H9 (cell line): ENCODE measurements around the gene MAP2K1. TPM values are rescaled to one million over a fixed set of nuclear protein-coding genes. Genes with fewer than 3 reads are reported as not detected.

Experiments
- DNase-seq: peaks from one replicate; pipeline ENCODE4 v3.0.0-alpha.2; 2017
- H2AFZ ChIP-seq: one replicate; pipeline ENCODE4 v1.6.1; 2013; ENCODE audit warnings: mild to moderate bottlenecking, low read length, control low read depth, moderate library complexity
- H2AK5ac ChIP-seq: 2 replicates; pipeline ENCODE4 v1.6.1; 2013; ENCODE audit warnings: low read length, control low read depth, mixed read lengths; ENCODE audit not compliant: insufficient read length
- H2BK120ac ChIP-seq: one replicate; pipeline ENCODE4 v1.6.1; 2013; ENCODE audit warnings: low read depth, mild to moderate bottlenecking, low read length, control low read depth, inconsistent platforms; ENCODE audit not compliant: poor library complexity, severe bottlenecking
- H2BK12ac ChIP-seq: 2 replicates; pipeline ENCODE4 v1.6.1; 2013; ENCODE audit warnings: low read length, control low read depth, mixed read lengths, low read depth; ENCODE audit not compliant: insufficient read length
- H2BK15ac ChIP-seq: 2 replicates; pipeline ENCODE4 v1.6.1; 2013; ENCODE audit warnings: low read depth, low read length, control low read depth
- H2BK20ac ChIP-seq: one replicate; pipeline ENCODE4 v1.6.1; 2013; ENCODE audit warnings: low read depth, mild to moderate bottlenecking, low read length, control low read depth, inconsistent platforms; ENCODE audit not compliant: poor library complexity, severe bottlenecking
- H2BK5ac ChIP-seq: 2 replicates; pipeline ENCODE4 v1.6.1; 2013; ENCODE audit warnings: low read length, control low read depth, mixed read lengths; ENCODE audit not compliant: insufficient read length
- H3K14ac ChIP-seq: 2 replicates; pipeline ENCODE4 v1.6.1; 2013; ENCODE audit warnings: low read length, control low read depth; ENCODE audit not compliant: insufficient read depth
- H3K18ac ChIP-seq: 2 replicates; pipeline ENCODE4 v1.6.1; 2013; ENCODE audit warnings: low read depth, mild to moderate bottlenecking, mixed read lengths, low read length, control low read depth; ENCODE audit not compliant: insufficient read length
- H3K23ac ChIP-seq: 2 replicates; pipeline ENCODE4 v1.6.1; 2013; ENCODE audit warnings: low read length, control low read depth, mixed read lengths, low read depth; ENCODE audit not compliant: insufficient read length
- H3K23me2 ChIP-seq: 2 replicates; pipeline ENCODE4 v1.6.1; 2013; ENCODE audit warnings: low read depth, mild to moderate bottlenecking, mixed read lengths, low read length, control low read depth; ENCODE audit not compliant: insufficient read length, poor library complexity, severe bottlenecking
- H3K27ac ChIP-seq: 2 replicates; pipeline ENCODE4 v1.5.1; 2013; ENCODE audit warnings: low read length, control low read depth, mixed read lengths, low read depth; ENCODE audit not compliant: insufficient read length
- H3K27me3 ChIP-seq: 2 replicates; pipeline ENCODE4 v1.6.1; 2013; ENCODE audit warnings: low read length, control low read depth, inconsistent platforms; ENCODE audit not compliant: insufficient read depth
- H3K4ac ChIP-seq: 2 replicates; pipeline ENCODE4 v1.6.1; 2013; ENCODE audit warnings: low read depth, mild to moderate bottlenecking, control low read depth, inconsistent platforms, low read length, moderate library complexity
- H3K4me1 ChIP-seq: 2 replicates; pipeline ENCODE4 v1.6.1; 2013; ENCODE audit warnings: low read length, control low read depth, inconsistent platforms; ENCODE audit not compliant: insufficient read depth
- H3K4me2 ChIP-seq: 2 replicates; pipeline ENCODE4 v1.6.1; 2013; ENCODE audit warnings: low read length, control low read depth, mixed read lengths; ENCODE audit not compliant: insufficient read length, insufficient read depth
- H3K56ac ChIP-seq: 2 replicates; pipeline ENCODE4 v1.6.1; 2013; ENCODE audit warnings: low read depth, mild to moderate bottlenecking, mixed read lengths, low read length, control low read depth; ENCODE audit not compliant: insufficient read length
- H3K79me1 ChIP-seq: 2 replicates; pipeline ENCODE4 v1.6.1; 2013; ENCODE audit warnings: low read depth, mild to moderate bottlenecking, moderate library complexity, low read length, control low read depth, inconsistent platforms; ENCODE audit not compliant: insufficient read depth, poor library complexity, severe bottlenecking
- H3K79me2 ChIP-seq: 2 replicates; pipeline ENCODE4 v1.6.1; 2013; ENCODE audit warnings: low read length, control low read depth, inconsistent platforms; ENCODE audit not compliant: insufficient read depth
- H3K9ac ChIP-seq: 2 replicates; pipeline ENCODE4 v1.6.1; 2013; ENCODE audit warnings: low read length, control low read depth, mixed read lengths; ENCODE audit not compliant: insufficient read length; ENCODE audit errors: extremely low read depth
- H3K9me3 ChIP-seq: one replicate; pipeline ENCODE4 v1.6.1; 2013; ENCODE audit warnings: low read depth, low read length, inconsistent platforms; ENCODE audit not compliant: control insufficient read depth
- H3T11ph ChIP-seq: one replicate; pipeline ENCODE4 v1.6.1; 2013; ENCODE audit warnings: mild to moderate bottlenecking, low read length, control low read depth, inconsistent platforms
- H4K20me1 ChIP-seq: one replicate; pipeline ENCODE4 v1.6.1; 2013; ENCODE audit not compliant: control insufficient read depth, insufficient read length, insufficient read depth
- H4K5ac ChIP-seq: 2 replicates; pipeline ENCODE4 v1.6.1; 2013; ENCODE audit warnings: low read depth, mild to moderate bottlenecking, mixed read lengths, low read length, control low read depth; ENCODE audit not compliant: insufficient read length
- H4K8ac ChIP-seq: replicated peaks from 2 replicates; pipeline ENCODE4 v1.6.1; 2013; ENCODE audit warnings: low read length, control low read depth, mixed read lengths, low read depth; ENCODE audit not compliant: insufficient read length
- H4K91ac ChIP-seq: 2 replicates; pipeline ENCODE4 v1.6.1; 2013; ENCODE audit warnings: low read depth, mild to moderate bottlenecking, moderate library complexity, mixed read lengths, low read length, control low read depth; ENCODE audit not compliant: insufficient read length
- H3K27ac Mint-ChIP-seq, 3 experiments: 2 replicates in 2 of 3; 3 replicates in 1 of 3; pipeline ENCODE4 v1.8.0; 2020 to 2021; ENCODE audit warnings: mixed read lengths in 3 of 3, mild to moderate bottlenecking in 1 of 3, moderate library complexity in 1 of 3
- H3K27me3 Mint-ChIP-seq: 2 replicates; pipeline ENCODE4 v1.8.0; 2021; ENCODE audit warnings: low read depth, mild to moderate bottlenecking, moderate library complexity, mixed read lengths
- H3K36me3 Mint-ChIP-seq, 3 experiments: 2 replicates in 2 of 3; 3 replicates in 1 of 3; pipeline ENCODE4 v1.8.0; 2020 to 2021; ENCODE audit warnings: low read depth in 3 of 3, mixed read lengths in 3 of 3; ENCODE audit not compliant: insufficient read depth in 1 of 3
- H3K4me1 Mint-ChIP-seq, 2 experiments: 2 replicates each; pipeline ENCODE4 v1.8.0; 2020; ENCODE audit warnings: mixed read lengths in 2 of 2
- H3K4me3 Mint-ChIP-seq, 2 experiments: 2 replicates in 1 of 2; 3 replicates in 1 of 2; pipeline ENCODE4 v1.8.0; 2020 to 2021; ENCODE audit warnings: mild to moderate bottlenecking in 2 of 2, mixed read lengths in 2 of 2, moderate library complexity in 1 of 2
- H3K9me3 Mint-ChIP-seq, 2 experiments: 2 replicates in 1 of 2; 3 replicates in 1 of 2; pipeline ENCODE4 v1.8.0; 2020; ENCODE audit warnings: mild to moderate bottlenecking in 2 of 2, mixed read lengths in 2 of 2, moderate library complexity in 1 of 2
- WGBS: extraction: QIAGEN DNeasy Blood & Tissue Kit; methylation state at CpG from one replicate; pipeline ENCODE4 v1.1.7; 2013; ENCODE audit warnings: missing lambda C conversion rate, low lambda C conversion rate, mixed read lengths; ENCODE audit not compliant: insufficient read length; ENCODE audit errors: extremely low coverage; 5-methylcytosine and 5-hydroxymethylcytosine counted together
- total RNA-seq: library from RNA; stranded (reverse); gene quantifications from 2 replicates; pipeline ENCODE4 v1.2.1, GENCODE V29; 2021
- TF ChIP-seq, protein P1 (sequence below): fragments of 200-600 bp; sonication (generic); conservative IDR thresholded peaks from 3 replicates; pipeline ENCODE4 v1.8.0; 2021; ENCODE audit warnings: antibody characterized with exemption, mild to moderate bottlenecking

The MAP2K1 gene
- total RNA-seq, 1 experiment from 2014 or later: 50.8 TPM

DNA sequence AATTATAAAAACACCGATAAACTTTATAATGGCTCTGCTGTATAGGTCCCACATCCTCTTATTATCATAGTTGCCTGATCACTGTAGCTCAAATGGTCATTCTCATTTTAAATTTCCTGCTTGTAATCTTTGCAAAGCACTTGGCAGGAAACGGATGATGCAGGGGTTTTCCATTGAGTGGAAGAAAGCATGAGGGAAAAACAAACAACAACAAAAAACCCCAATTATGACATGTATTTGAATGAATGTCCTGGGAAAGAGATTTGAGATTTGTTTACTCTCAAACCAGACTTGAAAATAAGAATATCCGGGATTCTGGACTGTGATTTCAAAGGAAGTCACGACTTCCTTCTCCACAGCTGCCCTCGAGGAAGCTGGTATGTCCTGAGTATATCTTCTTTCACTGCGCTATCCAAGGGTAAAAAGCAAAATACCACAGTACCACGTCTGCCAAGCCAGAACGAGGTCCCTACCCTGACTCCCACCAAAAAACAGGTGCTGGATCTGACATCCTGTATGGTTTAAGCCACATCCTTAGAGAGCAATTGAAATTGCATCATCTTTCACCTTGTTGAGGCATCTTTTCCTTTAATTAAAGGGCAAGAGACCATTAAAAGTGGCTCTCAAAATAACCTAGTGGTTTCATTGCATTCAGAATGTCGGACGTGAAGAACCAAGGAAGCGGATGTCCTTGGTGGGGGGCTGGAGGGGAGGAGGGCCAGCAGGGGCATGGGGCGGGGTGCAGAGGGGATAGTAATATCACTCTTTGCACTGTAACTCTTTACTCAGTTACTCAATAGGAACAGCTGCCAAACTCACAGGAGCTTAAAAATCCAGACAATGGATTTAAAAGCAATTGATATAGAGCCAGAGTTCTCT, 16.7 kb upstream of the MAP2K1 start:
- H3K4me1 ChIP-seq: no peaks in the 10 kb centered on the region; the same call in 1 of the 2 replicates
- H3K9me3 ChIP-seq: no peaks in the 10 kb centered on the region
- peaks cover 7 to 12% of the 10 kb centered on the region in 2 experiments for H3K4me1 Mint-ChIP-seq
- H2AFZ ChIP-seq: no peak overlapping the region
- H4K91ac ChIP-seq: no peak overlapping the region
- H3K18ac ChIP-seq: no peak overlapping the region
- no peak overlapping the region for H2BK20ac ChIP-seq
- no peak overlapping the region for H2AK5ac ChIP-seq
- H2BK120ac ChIP-seq: no peak overlapping the region
- H3K27ac ChIP-seq: no peak overlapping the region
- no peak overlapping the region for H4K5ac ChIP-seq
- H2BK15ac ChIP-seq: no peak overlapping the region
- no peaks in the 10 kb centered on the region for H3K23me2 ChIP-seq
- no peaks in the 10 kb centered on the region for H3K79me1 ChIP-seq
- peaks cover 3 to 8% of the 10 kb centered on the region in 2 experiments; a peak in 4 of 5 replicates for H3K9me3 Mint-ChIP-seq
- H3K23ac ChIP-seq: no peak overlapping the region
- H2BK12ac ChIP-seq: no peak overlapping the region
- H3K36me3 Mint-ChIP-seq: no peaks in the 10 kb centered on the region; a peak in 1 of 7 replicates
- H3K27ac Mint-ChIP-seq: peak overlapping the region; percentile 84 to 88 (median 86); a peak in 5 of 7 replicates
- no CpG with 5 or more reads among the region's 12 CpGs for WGBS
- no peak for DNase-seq
- H3K27me3 ChIP-seq: no peaks in the 10 kb centered on the region
- H3K27me3 Mint-ChIP-seq: no peaks in the 10 kb centered on the region
- H2BK5ac ChIP-seq: no peak overlapping the region
- no peak overlapping the region for H3K4me3 Mint-ChIP-seq
- H3K4me2 ChIP-seq: no peak overlapping the region
- H3K9ac ChIP-seq: no peak overlapping the region
- H3K56ac ChIP-seq: no peak overlapping the region
- no peaks in the 10 kb centered on the region for H3K79me2 ChIP-seq
- no peak overlapping the region for H4K8ac ChIP-seq
- H3K4ac ChIP-seq: no peak overlapping the region
- no peaks in the 10 kb centered on the region for H4K20me1 ChIP-seq
- TF ChIP-seq, protein P1, sequence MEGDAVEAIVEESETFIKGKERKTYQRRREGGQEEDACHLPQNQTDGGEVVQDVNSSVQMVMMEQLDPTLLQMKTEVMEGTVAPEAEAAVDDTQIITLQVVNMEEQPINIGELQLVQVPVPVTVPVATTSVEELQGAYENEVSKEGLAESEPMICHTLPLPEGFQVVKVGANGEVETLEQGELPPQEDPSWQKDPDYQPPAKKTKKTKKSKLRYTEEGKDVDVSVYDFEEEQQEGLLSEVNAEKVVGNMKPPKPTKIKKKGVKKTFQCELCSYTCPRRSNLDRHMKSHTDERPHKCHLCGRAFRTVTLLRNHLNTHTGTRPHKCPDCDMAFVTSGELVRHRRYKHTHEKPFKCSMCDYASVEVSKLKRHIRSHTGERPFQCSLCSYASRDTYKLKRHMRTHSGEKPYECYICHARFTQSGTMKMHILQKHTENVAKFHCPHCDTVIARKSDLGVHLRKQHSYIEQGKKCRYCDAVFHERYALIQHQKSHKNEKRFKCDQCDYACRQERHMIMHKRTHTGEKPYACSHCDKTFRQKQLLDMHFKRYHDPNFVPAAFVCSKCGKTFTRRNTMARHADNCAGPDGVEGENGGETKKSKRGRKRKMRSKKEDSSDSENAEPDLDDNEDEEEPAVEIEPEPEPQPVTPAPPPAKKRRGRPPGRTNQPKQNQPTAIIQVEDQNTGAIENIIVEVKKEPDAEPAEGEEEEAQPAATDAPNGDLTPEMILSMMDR: no peak
- no peak overlapping the region for H3K14ac ChIP-seq
- no peak overlapping the region for H3T11ph ChIP-seq
